CD14-positive monocyte (primary cell): ENCODE measurements around the gene MAP2K1. TPM values are rescaled to one million over a fixed set of nuclear protein-coding genes. Genes with fewer than 3 reads are reported as not detected.

ENCODE experiments used
- DNase-seq, 3 donors: peaks; one replicate each; pipeline ENCODE4 v3.0.0-alpha.2; 2011 to 2022
- H2AFZ ChIP-seq: 2 replicates; pipeline ENCODE4 v1.6.0; 2012; ENCODE audit warnings: mild to moderate bottlenecking, low read depth, low read length, inconsistent platforms; ENCODE audit not compliant: insufficient read depth, poor library complexity, severe bottlenecking
- H3K27ac ChIP-seq, 2 donors: 1 replicate in 1 of 2; 2 replicates in 1 of 2; pipeline ENCODE4 v1.5.1; 2012 to 2013; ENCODE audit warnings: low read length in 2 of 2, control low read depth in 1 of 2, inconsistent platforms in 1 of 2, low read depth in 1 of 2, mild to moderate bottlenecking in 1 of 2
- H3K27me3 ChIP-seq, 2 donors: one replicate each; pipeline versions ENCODE4 v1.6.0 to v1.6.1; 2011 to 2013; ENCODE audit warnings: low read length in 2 of 2; ENCODE audit not compliant: control insufficient read depth in 2 of 2, insufficient read depth in 2 of 2
- H3K36me3 ChIP-seq, 2 donors: replicated peaks in 1 of 2; 1 replicate in 1 of 2; 2 replicates in 1 of 2; pipeline versions ENCODE4 v1.5.1 to v1.6.1; 2012 to 2013; ENCODE audit warnings: low read length in 2 of 2, control low read depth in 1 of 2, inconsistent platforms in 1 of 2, mild to moderate bottlenecking in 1 of 2; ENCODE audit not compliant: insufficient read depth in 2 of 2, control insufficient read depth in 1 of 2
- H3K4me1 ChIP-seq, 2 donors: 1 replicate in 1 of 2; 2 replicates in 1 of 2; pipeline versions ENCODE4 v1.5.1 to v1.6.1; 2012 to 2013; ENCODE audit warnings: low read length in 2 of 2, control low read depth in 1 of 2, inconsistent platforms in 1 of 2, mild to moderate bottlenecking in 1 of 2, moderate library complexity in 1 of 2; ENCODE audit not compliant: insufficient read depth in 2 of 2, control insufficient read depth in 1 of 2
- H3K4me2 ChIP-seq: replicated peaks from 2 replicates; pipeline ENCODE3; 2012; ENCODE audit warnings: low read length, moderate library complexity, mild to moderate bottlenecking; ENCODE audit not compliant: poor library complexity, severe bottlenecking; ENCODE audit errors: extremely low read depth
- H3K4me3 ChIP-seq, 3 experiments: fragments of 200-600 bp in 1 of 3; sonication (generic) in 1 of 3; replicated peaks in 1 of 3; 1 replicate in 2 of 3; 2 replicates in 1 of 3; pipeline ENCODE4 v1.5.1; 2011 to 2013; ENCODE audit warnings: low read length in 3 of 3, mild to moderate bottlenecking in 3 of 3, control low read depth in 2 of 3, low read depth in 2 of 3, inconsistent platforms in 1 of 3, moderate library complexity in 1 of 3
- H3K79me2 ChIP-seq: 2 replicates; pipeline ENCODE4 v1.6.0; 2012; ENCODE audit warnings: mild to moderate bottlenecking, control low read depth, inconsistent platforms, low read length, moderate library complexity; ENCODE audit not compliant: insufficient read depth
- H3K9ac ChIP-seq: 2 replicates; pipeline ENCODE4 v1.6.0; 2017; ENCODE audit warnings: low read length, mild to moderate bottlenecking; ENCODE audit not compliant: insufficient read depth, poor library complexity, severe bottlenecking
- H3K9me3 ChIP-seq, 2 donors: replicated peaks in 1 of 2; 1 replicate in 1 of 2; 2 replicates in 1 of 2; pipeline versions ENCODE4 v1.5.1 to v1.6.1; 2012 to 2013; ENCODE audit warnings: low read length in 2 of 2, control low read depth in 1 of 2; ENCODE audit not compliant: control insufficient read depth in 1 of 2, insufficient read depth in 1 of 2
- H4K20me1 ChIP-seq: 2 replicates; pipeline ENCODE4 v1.6.0; 2012; ENCODE audit warnings: mild to moderate bottlenecking, low read length, control low read depth, moderate library complexity; ENCODE audit not compliant: insufficient read depth
- H3K27ac Mint-ChIP-seq, 7 donors: one replicate each; pipeline ENCODE4 v1.8.0; 2020; ENCODE audit warnings: mild to moderate bottlenecking in 7 of 7, mixed read lengths in 7 of 7, moderate library complexity in 6 of 7, inconsistent platforms in 2 of 7
- H3K27me3 Mint-ChIP-seq, 3 donors: one replicate each; pipeline ENCODE4 v1.8.0; 2021 to 2022; ENCODE audit warnings: low read depth in 3 of 3, mild to moderate bottlenecking in 3 of 3, mixed read lengths in 3 of 3, moderate library complexity in 3 of 3, inconsistent platforms in 1 of 3
- H3K36me3 Mint-ChIP-seq, 2 donors: one replicate each; pipeline ENCODE4 v1.8.0; 2020; ENCODE audit warnings: mixed read lengths in 2 of 2, inconsistent platforms in 1 of 2, mild to moderate bottlenecking in 1 of 2
- H3K4me1 Mint-ChIP-seq: one replicate; pipeline ENCODE4 v1.8.0; 2020; ENCODE audit warnings: mild to moderate bottlenecking, mixed read lengths
- H3K4me3 Mint-ChIP-seq, 2 donors: one replicate each; pipeline ENCODE4 v1.8.0; 2020; ENCODE audit warnings: mild to moderate bottlenecking in 2 of 2, mixed read lengths in 2 of 2, moderate library complexity in 1 of 2
- H3K9me3 Mint-ChIP-seq, 7 donors: one replicate each; pipeline ENCODE4 v1.8.0; 2020 to 2022; ENCODE audit warnings: mixed read lengths in 7 of 7, mild to moderate bottlenecking in 6 of 7, moderate library complexity in 6 of 7, inconsistent platforms in 2 of 7
- WGBS: methylation state at CpG from one replicate; pipeline ENCODE4 v1.1.5; 2013; ENCODE audit warnings: missing lambda C conversion rate; ENCODE audit not compliant: insufficient coverage; 5-methylcytosine and 5-hydroxymethylcytosine counted together
- intact Hi-C, 2 donors: fragments of 100-400 bp; cut with micrococcal nuclease; formaldehyde crosslinking; loops; one replicate each; pipeline versions ENCODE4 v1.15.0 to v1.15.1; 2023
- polyA plus RNA-seq, 3 donors: library from polyadenylated mRNA; depleted of rRNA in 1 of 3; unstranded in 2 of 3; stranded (reverse) in 1 of 3; fragments of 300-500 nt in 2 of 3; fragments of >200 nt in 1 of 3; fragmentation: Illumina TruSeq in 2 of 3; gene quantifications; 1 replicate in 2 of 3; 2 replicates in 1 of 3; pipeline ENCODE4 v1.2.3, GENCODE V29; 2012 to 2021
- TF ChIP-seq, protein P1 (sequence below): fragments of 200-600 bp; IDR thresholded peaks from one replicate; pipeline ENCODE4 v1.8.0; 2022; ENCODE audit warnings: antibody characterized with exemption, mild to moderate bottlenecking

Gene MAP2K1
- polyA plus RNA-seq, 3 donors, result 41.3 to 71.1 (median 64.5) TPM

DNA sequence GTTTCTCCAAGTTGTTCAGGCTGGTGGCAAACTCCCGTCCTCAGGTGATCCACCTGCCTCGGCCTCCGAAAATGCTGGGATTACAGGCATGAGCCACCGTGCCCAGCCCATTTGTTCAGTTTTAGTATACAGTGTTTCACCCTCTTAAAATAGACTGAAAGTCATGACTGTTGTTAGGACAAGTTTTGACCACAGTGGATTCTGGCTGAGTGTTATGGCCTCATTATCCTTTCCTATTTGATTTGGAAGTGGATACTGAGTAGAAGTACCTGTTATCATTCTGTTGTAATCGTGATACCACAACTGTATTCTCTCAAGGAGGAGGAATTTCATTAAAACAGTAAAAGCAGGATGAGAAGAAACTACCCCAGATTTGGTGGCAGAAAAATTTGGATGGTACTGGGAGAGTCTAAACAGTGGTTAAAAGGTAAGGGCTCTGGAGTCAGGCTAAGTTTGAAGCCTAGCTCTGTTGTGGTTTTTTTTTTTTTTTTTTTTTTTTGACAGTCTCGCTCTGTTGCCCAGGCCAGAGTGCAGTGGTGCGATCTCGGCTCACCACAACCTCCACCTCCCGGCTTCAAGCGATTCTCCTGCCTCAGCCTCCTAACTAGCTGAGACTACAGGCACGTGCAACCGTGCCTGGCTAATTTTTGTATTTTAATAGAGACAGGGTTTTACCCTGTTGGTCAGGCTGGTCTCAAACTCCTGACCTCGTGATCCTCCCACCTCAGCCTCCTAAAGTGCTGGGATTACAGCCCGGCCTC, 2.6 kb downstream of the MAP2K1 start:
- H3K27me3 ChIP-seq, result no peaks in the 10 kb centered on the region
- no peak overlapping the region for H2AFZ ChIP-seq
- peak overlapping the region in 1 of 2 donors; percentile 72 for H3K27ac ChIP-seq
- Mint-ChIP-seq H3K4me1 (peaks cover 75% of the 10 kb centered on the region), H3K27me3 (no peaks in the 10 kb centered on the region), H3K9me3 (peaks cover 0 to 2% (median 0%) of the 10 kb centered on the region in 7 donors), H3K36me3 (peaks cover 15 to 21% of the 10 kb centered on the region in 2 donors), H3K4me3 (peak overlapping the region; percentile 52 to 53), H3K27ac (peak overlapping the region in 6 of 7 donors; percentile 61 to 90 (median 90))
- DNase-seq, result no peak
- H3K79me2 ChIP-seq, result peaks cover 73% of the 10 kb centered on the region
- peak overlapping the region in 1 of 3 experiments; percentile 93 for H3K4me3 ChIP-seq
- peaks cover 71% of the 10 kb centered on the region for H4K20me1 ChIP-seq
- peaks cover 71 to 75% of the 10 kb centered on the region in 2 donors for H3K4me1 ChIP-seq
- intact Hi-C loops, result loop anchor here in 1 of 2 donors (5.0 to 10.0 kb wide), 2 partner anchors 113 to 316 kb away; partner anchors contain the start of genes RPL4 and SMAD6
- no peaks in the 10 kb centered on the region for H3K9me3 ChIP-seq
- WGBS, result no CpG with 5 or more reads among the region's 14 CpGs
- no peaks in the 10 kb centered on the region for H3K36me3 ChIP-seq
- H3K4me2 ChIP-seq, result peak overlapping the region; percentile 88
- H3K9ac ChIP-seq, result no peak overlapping the region
- TF ChIP-seq, protein P1, sequence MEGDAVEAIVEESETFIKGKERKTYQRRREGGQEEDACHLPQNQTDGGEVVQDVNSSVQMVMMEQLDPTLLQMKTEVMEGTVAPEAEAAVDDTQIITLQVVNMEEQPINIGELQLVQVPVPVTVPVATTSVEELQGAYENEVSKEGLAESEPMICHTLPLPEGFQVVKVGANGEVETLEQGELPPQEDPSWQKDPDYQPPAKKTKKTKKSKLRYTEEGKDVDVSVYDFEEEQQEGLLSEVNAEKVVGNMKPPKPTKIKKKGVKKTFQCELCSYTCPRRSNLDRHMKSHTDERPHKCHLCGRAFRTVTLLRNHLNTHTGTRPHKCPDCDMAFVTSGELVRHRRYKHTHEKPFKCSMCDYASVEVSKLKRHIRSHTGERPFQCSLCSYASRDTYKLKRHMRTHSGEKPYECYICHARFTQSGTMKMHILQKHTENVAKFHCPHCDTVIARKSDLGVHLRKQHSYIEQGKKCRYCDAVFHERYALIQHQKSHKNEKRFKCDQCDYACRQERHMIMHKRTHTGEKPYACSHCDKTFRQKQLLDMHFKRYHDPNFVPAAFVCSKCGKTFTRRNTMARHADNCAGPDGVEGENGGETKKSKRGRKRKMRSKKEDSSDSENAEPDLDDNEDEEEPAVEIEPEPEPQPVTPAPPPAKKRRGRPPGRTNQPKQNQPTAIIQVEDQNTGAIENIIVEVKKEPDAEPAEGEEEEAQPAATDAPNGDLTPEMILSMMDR, result no peak

DNA sequence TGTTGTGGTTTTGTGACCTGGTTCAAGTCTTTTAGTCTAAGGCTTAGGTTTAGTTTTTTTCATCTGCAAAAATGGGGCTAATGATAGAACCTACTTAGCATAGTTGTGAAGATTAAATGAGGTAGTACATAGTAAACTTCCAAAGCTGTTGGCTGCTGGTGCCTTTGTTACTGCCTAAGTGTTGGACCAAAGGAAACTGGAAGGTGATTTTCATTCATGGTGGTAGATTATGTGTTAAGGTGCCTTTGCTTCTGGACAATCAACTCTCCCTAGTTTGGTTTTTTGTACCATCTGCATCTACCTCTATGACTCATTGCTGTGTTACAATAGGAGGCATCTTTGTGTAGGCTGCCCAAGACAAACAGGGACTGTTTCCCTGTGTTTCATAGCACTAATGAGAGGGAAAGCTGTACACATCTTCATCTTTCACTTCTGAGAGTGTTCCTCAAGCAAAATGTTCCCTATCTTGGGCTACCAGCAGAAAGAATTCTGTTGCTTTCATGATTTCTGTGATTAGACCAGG, 3.2 kb downstream of the MAP2K1 start:
- Histone ChIP-seq H3K9me3 (no peaks in the 10 kb centered on the region), H3K27ac (peak overlapping the region in 1 of 2 donors; percentile 72), H3K4me1 (peaks cover 71 to 75% of the 10 kb centered on the region in 2 donors), H4K20me1 (peaks cover 78% of the 10 kb centered on the region), H3K4me2 (peak overlapping the region; percentile 88), H3K36me3 (peaks cover 0 to 3% of the 10 kb centered on the region in 2 donors), H2AFZ (no peak overlapping the region), H3K9ac (no peak overlapping the region), H3K79me2 (peaks cover 79% of the 10 kb centered on the region), H3K27me3 (no peaks in the 10 kb centered on the region), H3K4me3 (peak overlapping the region in 2 of 3 experiments; percentile 18 to 93)
- TF ChIP-seq, protein P1, result no peak
- no peaks in the 10 kb centered on the region for H3K27me3 Mint-ChIP-seq
- DNase-seq, result peak in 2 of 3 donors; percentile 46 to 63
- H3K4me3 Mint-ChIP-seq, result peak overlapping the region; percentile 52 to 80
- peak overlapping the region; percentile 61 to 90 (median 89) for H3K27ac Mint-ChIP-seq
- intact Hi-C loops, result loop anchor here in 1 of 2 donors (5.0 to 10.0 kb wide), 2 partner anchors 112 to 315 kb away; partner anchors contain the start of genes RPL4 and SMAD6
- H3K36me3 Mint-ChIP-seq, result peaks cover 13 to 21% of the 10 kb centered on the region in 2 donors
- H3K9me3 Mint-ChIP-seq, result peaks cover 0 to 2% (median 0%) of the 10 kb centered on the region in 7 donors
- peaks cover 80% of the 10 kb centered on the region for H3K4me1 Mint-ChIP-seq
